Activated T-helper 17 cell treated with anti-CD3 and anti-CD28 coated beads, Interleukin-2, amount 50 U/mL, for 72 hours (primary cell): ENCODE measurements around the gene GALK2. TPM values are rescaled to one million over a fixed set of nuclear protein-coding genes. Genes with fewer than 3 reads are reported as not detected.
A peak's percentile ranks its signal among the peaks of the same experiment; 100 is the strongest.

ENCODE experiments used
- ATAC-seq: fragments of 150-1000 bp; cut with Tn5 transposase; replicated peaks from 2 replicates; pipeline ENCODE4 v1.10.0; 2021; ENCODE audit warnings: mild to moderate bottlenecking, moderate library complexity
- H3K27ac Mint-ChIP-seq: one replicate; pipeline ENCODE4 v1.8.0; 2022; ENCODE audit warnings: mixed read lengths
- H3K27me3 Mint-ChIP-seq: one replicate; pipeline ENCODE4 v1.8.0; 2022; ENCODE audit warnings: mixed read lengths
- H3K36me3 Mint-ChIP-seq: one replicate; pipeline ENCODE4 v1.8.0; 2022; ENCODE audit warnings: low read depth, mild to moderate bottlenecking, mixed read lengths
- H3K4me1 Mint-ChIP-seq: one replicate; pipeline ENCODE4 v1.8.0; 2022; ENCODE audit warnings: mixed read lengths
- H3K4me3 Mint-ChIP-seq: one replicate; pipeline ENCODE4 v1.8.0; 2022; ENCODE audit warnings: mild to moderate bottlenecking, mixed read lengths
- H3K9me3 Mint-ChIP-seq: one replicate; pipeline ENCODE4 v1.8.0; 2022; ENCODE audit warnings: mixed read lengths
- total RNA-seq, 2 donors: library from RNA; stranded (reverse); gene quantifications; one replicate each; pipeline ENCODE4 v1.2.3, GENCODE V29; 2022

The GALK2 gene
- total RNA-seq, 2 donors from 2014 or later: 33.8 to 37.8 TPM

- Mint-ChIP-seq H3K36me3 (peaks cover 80% of the 10 kb centered on the region), H3K27ac (no peak overlapping the region), H3K9me3 (peaks cover 4% of the 10 kb centered on the region), H3K4me1 (peaks cover 15% of the 10 kb centered on the region), H3K4me3 (no peak overlapping the region), H3K27me3 (no peaks in the 10 kb centered on the region)
- ATAC-seq: no peak
Observed at GRCh38 chr15:49301562-49301961, 131.5 kb downstream of the GALK2 start.

DNA sequence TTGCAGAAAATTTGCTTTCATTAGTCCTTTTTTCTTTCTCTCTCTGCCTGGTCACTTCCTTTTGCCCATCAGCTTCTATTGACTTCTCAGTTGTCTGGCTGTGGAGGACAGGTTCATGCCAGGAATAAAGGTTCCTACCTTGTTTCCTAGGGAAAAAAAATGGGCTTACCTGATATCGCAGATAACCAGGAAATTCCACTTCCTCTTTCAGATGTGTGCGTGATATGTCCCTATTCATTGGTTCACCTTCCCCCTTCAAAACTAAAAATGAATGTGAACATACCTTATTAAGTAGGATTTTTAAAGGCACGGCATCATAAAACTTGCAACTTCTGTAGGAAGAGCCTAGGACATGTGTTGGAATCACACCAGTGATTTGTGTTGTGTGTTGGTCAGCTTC, 133.0 kb downstream of the GALK2 start:
- peaks cover 15% of the 10 kb centered on the region for H3K4me1 Mint-ChIP-seq
- H3K9me3 Mint-ChIP-seq: no peaks in the 10 kb centered on the region
- H3K27me3 Mint-ChIP-seq: no peaks in the 10 kb centered on the region
- ATAC-seq: no peak
- no peak overlapping the region for H3K4me3 Mint-ChIP-seq
- peaks cover 76% of the 10 kb centered on the region for H3K36me3 Mint-ChIP-seq
- peak overlapping the region; percentile 53 for H3K27ac Mint-ChIP-seq

GRCh38 chr15:49306551-49306950, 136.5 kb downstream of the GALK2 start:
- ATAC-seq: no peak
- Mint-ChIP-seq H3K4me1 (no peaks in the 10 kb centered on the region), H3K27ac (no peak overlapping the region), H3K36me3 (peaks cover 72% of the 10 kb centered on the region), H3K9me3 (no peaks in the 10 kb centered on the region), H3K27me3 (no peaks in the 10 kb centered on the region), H3K4me3 (no peak overlapping the region)

- no peaks in the 10 kb centered on the region for H3K27me3 Mint-ChIP-seq
- H3K4me1 Mint-ChIP-seq: no peaks in the 10 kb centered on the region
- peaks cover 68% of the 10 kb centered on the region for H3K36me3 Mint-ChIP-seq
- no peak overlapping the region for H3K4me3 Mint-ChIP-seq
- H3K27ac Mint-ChIP-seq: no peak overlapping the region
- ATAC-seq: no peak
- no peaks in the 10 kb centered on the region for H3K9me3 Mint-ChIP-seq
Observed at GRCh38 chr15:49308686-49309085, 138.6 kb downstream of the GALK2 start.

DNA sequence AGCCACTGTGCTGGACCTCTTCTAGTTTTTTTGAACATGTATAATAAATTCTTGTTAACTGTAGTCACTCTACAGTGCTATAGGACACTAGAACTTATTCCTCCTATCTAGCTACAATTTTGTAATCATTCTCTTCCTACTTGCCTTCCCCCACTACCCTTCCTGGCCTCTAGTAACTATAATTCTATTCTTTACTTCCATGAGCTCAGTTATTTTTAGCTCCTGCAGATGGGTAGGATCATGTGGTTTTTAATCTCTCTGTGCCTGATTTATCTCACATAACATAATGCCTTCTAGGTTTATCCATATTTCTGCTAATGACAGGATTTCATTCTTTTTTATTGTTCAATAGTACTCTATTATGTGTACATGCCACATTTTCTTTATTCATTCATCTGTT, 139.8 kb downstream of the GALK2 start:
- H3K4me3 Mint-ChIP-seq: no peak overlapping the region
- H3K9me3 Mint-ChIP-seq: no peaks in the 10 kb centered on the region
- no peak for ATAC-seq

DNA sequence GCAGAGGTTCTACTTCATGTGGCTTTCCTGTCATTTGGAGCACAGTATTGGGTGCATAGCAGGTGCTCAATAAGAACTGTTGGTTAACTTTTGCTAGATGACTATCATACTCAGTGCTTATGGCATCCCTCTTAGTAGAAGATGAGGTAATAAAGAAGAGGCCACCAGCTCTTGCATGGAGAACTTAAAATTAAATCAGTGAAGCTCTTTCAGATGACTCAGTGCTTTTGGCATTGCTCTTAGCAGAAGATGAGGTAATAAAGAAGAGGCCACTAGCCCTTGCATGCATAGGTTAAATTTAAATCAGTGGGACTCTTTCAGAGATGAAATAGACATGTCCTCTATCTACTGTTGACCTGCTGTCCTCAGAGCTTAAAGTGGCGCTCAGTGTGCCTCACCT, 143.6 kb downstream of the GALK2 start:
- Mint-ChIP-seq H3K36me3 (peaks cover 53% of the 10 kb centered on the region), H3K9me3 (no peaks in the 10 kb centered on the region), H3K27ac (no peak overlapping the region), H3K4me3 (no peak overlapping the region), H3K27me3 (no peaks in the 10 kb centered on the region), H3K4me1 (no peaks in the 10 kb centered on the region)
- ATAC-seq: peak; percentile 34

More for the DNA sequence above, 139.8 kb downstream of the GALK2 start:
- H3K27ac Mint-ChIP-seq: peak overlapping the region; percentile 7
- H3K4me1 Mint-ChIP-seq: no peaks in the 10 kb centered on the region
- H3K36me3 Mint-ChIP-seq: peaks cover 66% of the 10 kb centered on the region
- no peaks in the 10 kb centered on the region for H3K27me3 Mint-ChIP-seq

- Mint-ChIP-seq H3K27ac (no peak overlapping the region), H3K4me1 (no peaks in the 10 kb centered on the region), H3K9me3 (no peaks in the 10 kb centered on the region), H3K27me3 (no peaks in the 10 kb centered on the region), H3K36me3 (peaks cover 58% of the 10 kb centered on the region), H3K4me3 (no peak overlapping the region)
- ATAC-seq: no peak
Observed at GRCh38 chr15:49314716-49315115, 144.7 kb downstream of the GALK2 start.

GRCh38 chr15:49315391-49315823, 145.4 kb downstream of the GALK2 start:
- no peak overlapping the region for H3K27ac Mint-ChIP-seq
- H3K9me3 Mint-ChIP-seq: no peaks in the 10 kb centered on the region
- no peak overlapping the region for H3K4me3 Mint-ChIP-seq
- H3K4me1 Mint-ChIP-seq: no peaks in the 10 kb centered on the region
- H3K36me3 Mint-ChIP-seq: peaks cover 59% of the 10 kb centered on the region
- no peak for ATAC-seq
- H3K27me3 Mint-ChIP-seq: no peaks in the 10 kb centered on the region

- H3K9me3 Mint-ChIP-seq: no peaks in the 10 kb centered on the region
- no peaks in the 10 kb centered on the region for H3K27me3 Mint-ChIP-seq
- peaks cover 64% of the 10 kb centered on the region for H3K36me3 Mint-ChIP-seq
- no peak overlapping the region for H3K27ac Mint-ChIP-seq
- H3K4me3 Mint-ChIP-seq: no peak overlapping the region
- peaks cover 4% of the 10 kb centered on the region for H3K4me1 Mint-ChIP-seq
- no peak for ATAC-seq
Observed at GRCh38 chr15:49320351-49320750, 150.3 kb downstream of the GALK2 start.

- peaks cover 4% of the 10 kb centered on the region for H3K4me1 Mint-ChIP-seq
- H3K9me3 Mint-ChIP-seq: no peaks in the 10 kb centered on the region
- H3K27ac Mint-ChIP-seq: no peak overlapping the region
- no peak for ATAC-seq
- H3K27me3 Mint-ChIP-seq: no peaks in the 10 kb centered on the region
- no peak overlapping the region for H3K4me3 Mint-ChIP-seq
- H3K36me3 Mint-ChIP-seq: peaks cover 64% of the 10 kb centered on the region
Observed at GRCh38 chr15:49323207-49323606, 153.2 kb downstream of the GALK2 start.

- Mint-ChIP-seq H3K27me3 (no peaks in the 10 kb centered on the region), H3K36me3 (peaks cover 44% of the 10 kb centered on the region), H3K27ac (no peak overlapping the region), H3K9me3 (no peaks in the 10 kb centered on the region), H3K4me1 (no peaks in the 10 kb centered on the region), H3K4me3 (no peak overlapping the region)
- no peak for ATAC-seq
Observed at GRCh38 chr15:49327927-49328326, 157.9 kb downstream of the GALK2 start.

GRCh38 chr15:49328941-49329340, 158.9 kb downstream of the GALK2 start:
- Mint-ChIP-seq H3K9me3 (no peaks in the 10 kb centered on the region), H3K4me3 (no peak overlapping the region), H3K4me1 (no peaks in the 10 kb centered on the region), H3K36me3 (peaks cover 36% of the 10 kb centered on the region), H3K27me3 (no peaks in the 10 kb centered on the region), H3K27ac (no peak overlapping the region)
- no peak for ATAC-seq

GRCh38 chr15:49330166-49330565, 160.1 kb downstream of the GALK2 start:
- H3K4me1 Mint-ChIP-seq: no peaks in the 10 kb centered on the region
- no peak overlapping the region for H3K27ac Mint-ChIP-seq
- no peaks in the 10 kb centered on the region for H3K27me3 Mint-ChIP-seq
- peaks cover 36% of the 10 kb centered on the region for H3K36me3 Mint-ChIP-seq
- no peak overlapping the region for H3K4me3 Mint-ChIP-seq
- no peak for ATAC-seq
- H3K9me3 Mint-ChIP-seq: no peaks in the 10 kb centered on the region

- H3K27ac Mint-ChIP-seq: peak overlapping the region; percentile 37
- no peak for ATAC-seq
- H3K4me3 Mint-ChIP-seq: no peak overlapping the region
- H3K9me3 Mint-ChIP-seq: no peaks in the 10 kb centered on the region
- H3K36me3 Mint-ChIP-seq: peaks cover 36% of the 10 kb centered on the region
- H3K27me3 Mint-ChIP-seq: no peaks in the 10 kb centered on the region
- no peaks in the 10 kb centered on the region for H3K4me1 Mint-ChIP-seq
Observed at GRCh38 chr15:49331442-49331841, 161.4 kb downstream of the GALK2 start.

GRCh38 chr15:49331951-49332350, 161.9 kb downstream of the GALK2 start:
- peaks cover 36% of the 10 kb centered on the region for H3K36me3 Mint-ChIP-seq
- peak; percentile 55 for ATAC-seq
- no peaks in the 10 kb centered on the region for H3K27me3 Mint-ChIP-seq
- H3K9me3 Mint-ChIP-seq: no peaks in the 10 kb centered on the region
- H3K4me3 Mint-ChIP-seq: no peak overlapping the region
- no peaks in the 10 kb centered on the region for H3K4me1 Mint-ChIP-seq
- H3K27ac Mint-ChIP-seq: peak overlapping the region; percentile 23

DNA sequence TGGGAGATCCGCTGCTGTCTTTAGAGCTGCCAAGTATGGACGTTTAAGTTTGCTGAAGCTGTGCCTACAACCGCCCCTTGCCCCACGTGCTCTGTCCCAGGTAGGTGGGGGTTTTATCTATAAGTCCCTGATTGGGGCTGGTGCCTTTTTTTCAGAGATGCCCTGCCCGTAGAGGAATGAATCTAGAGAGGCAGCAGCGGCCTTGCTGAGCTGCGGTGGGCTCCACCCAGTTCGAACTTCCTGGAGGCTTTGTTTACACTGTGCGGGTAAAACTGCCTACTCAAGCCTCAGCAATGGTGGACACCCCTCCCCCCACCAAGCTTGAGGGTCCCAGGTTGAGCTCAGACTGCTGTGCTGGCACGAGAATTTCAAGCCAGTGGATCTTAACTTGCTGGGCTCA, 169.6 kb downstream of the GALK2 start:
- H3K9me3 Mint-ChIP-seq: no peaks in the 10 kb centered on the region
- no peak overlapping the region for H3K27ac Mint-ChIP-seq
- no peak for ATAC-seq
- no peaks in the 10 kb centered on the region for H3K4me1 Mint-ChIP-seq
- H3K36me3 Mint-ChIP-seq: peaks cover 50% of the 10 kb centered on the region
- H3K27me3 Mint-ChIP-seq: no peaks in the 10 kb centered on the region
- no peak overlapping the region for H3K4me3 Mint-ChIP-seq
